Activated CD4-positive, alpha-beta T cell treated with anti-CD3 and anti-CD28 coated beads for 24 hours (primary cell): ENCODE results near the gene OR5A2.
A peak's percentile ranks its signal among the peaks of the same experiment; 100 is the strongest.
"Not testable (repeated sequence)": the region's sequence is repeated elsewhere in the genome, so short reads cannot be mapped to it uniquely, and the experiment has no call there.

Experiments used
- DNase-seq, 2 donors: peaks; one replicate each; pipeline ENCODE4 v3.0.0-alpha.2; 2020; ENCODE audit warnings: low read depth in 2 of 2

The OR5A2 gene, protein sequence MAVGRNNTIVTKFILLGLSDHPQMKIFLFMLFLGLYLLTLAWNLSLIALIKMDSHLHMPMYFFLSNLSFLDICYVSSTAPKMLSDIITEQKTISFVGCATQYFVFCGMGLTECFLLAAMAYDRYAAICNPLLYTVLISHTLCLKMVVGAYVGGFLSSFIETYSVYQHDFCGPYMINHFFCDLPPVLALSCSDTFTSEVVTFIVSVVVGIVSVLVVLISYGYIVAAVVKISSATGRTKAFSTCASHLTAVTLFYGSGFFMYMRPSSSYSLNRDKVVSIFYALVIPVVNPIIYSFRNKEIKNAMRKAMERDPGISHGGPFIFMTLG

GRCh38 chr11:59426361-59427067 is at the start of gene OR5A2:
OR5A2 (minus strand) TSS chr11:59426413; CDS start chr11:59422953, 3,460 bp downstream.
- no peak for DNase-seq

- DNase-seq, result no peak
Measured at GRCh38 chr11:59475176-59475575, 49.0 kb upstream of the OR5A2 start.

GRCh38 chr11:59473015-59473414 is 46.8 kb upstream of the OR5A2 start, which contains the start of gene OR4D10:
OR4D10 (plus strand) TSS chr11:59473315; CDS start chr11:59477430, 4,115 bp downstream.
- DNase-seq, result no peak

GRCh38 chr11:59463190-59463641 is 37.0 kb upstream of the OR5A2 start:
- DNase-seq, result no peak

DNA sequence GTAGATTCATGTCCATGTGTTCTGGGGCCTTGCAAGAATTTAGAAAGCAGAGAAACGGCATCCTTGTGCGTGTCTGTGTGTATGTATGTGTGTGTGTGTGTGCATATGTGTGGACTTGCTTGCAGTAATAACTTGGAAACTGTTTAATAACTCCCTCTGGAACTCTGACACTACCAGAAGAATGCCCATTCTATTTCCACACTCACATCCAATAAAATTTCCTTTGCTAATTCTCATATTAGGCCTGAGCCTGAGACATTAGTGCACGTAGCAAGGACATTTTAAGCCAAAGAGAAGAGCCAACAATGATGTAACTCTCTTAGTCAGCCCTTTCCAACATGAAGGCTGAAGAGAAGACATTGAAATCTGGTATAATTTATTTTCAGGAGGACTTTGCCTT is 33.7 kb upstream of the OR5A2 start:
- DNase-seq, result no peak

- DNase-seq, result no peak
Measured at GRCh38 chr11:59456661-59457060, 30.4 kb upstream of the OR5A2 start, which contains the start of gene OR4D6. OR4D6 (plus strand) TSS chr11:59456961; CDS start chr11:59456961, 0 bp downstream.

DNA sequence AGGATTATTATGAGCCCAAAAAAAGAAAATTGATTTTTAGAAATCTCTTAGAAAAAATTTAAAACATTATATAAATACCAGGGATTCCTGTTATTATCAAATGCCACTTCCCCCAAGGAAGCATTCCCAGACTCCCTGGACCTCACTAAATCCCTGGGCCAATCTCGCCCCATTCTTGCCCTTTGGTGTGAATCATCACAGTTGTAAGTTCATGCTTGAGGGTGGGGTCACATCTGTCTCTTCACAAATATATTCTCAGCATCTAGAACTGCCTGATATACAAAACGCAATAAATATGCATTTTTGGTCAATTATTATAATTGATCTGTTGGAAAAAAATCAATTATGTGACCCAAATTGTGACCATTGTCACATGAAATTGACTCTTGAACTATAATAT is 22.3 kb upstream of the OR5A2 start:
- no peak for DNase-seq

GRCh38 chr11:59445624-59446023 is 19.4 kb upstream of the OR5A2 start:
- not testable (repeated sequence) for DNase-seq

GRCh38 chr11:59437770-59438169 is 11.6 kb upstream of the OR5A2 start:
- DNase-seq, result no peak

- DNase-seq, result no peak
Measured at GRCh38 chr11:59436169-59436568, 10.0 kb upstream of the OR5A2 start, which contains the start of gene OR5A1. OR5A1 (plus strand) TSS chr11:59436469; CDS start chr11:59443169, 6,700 bp downstream.

DNA sequence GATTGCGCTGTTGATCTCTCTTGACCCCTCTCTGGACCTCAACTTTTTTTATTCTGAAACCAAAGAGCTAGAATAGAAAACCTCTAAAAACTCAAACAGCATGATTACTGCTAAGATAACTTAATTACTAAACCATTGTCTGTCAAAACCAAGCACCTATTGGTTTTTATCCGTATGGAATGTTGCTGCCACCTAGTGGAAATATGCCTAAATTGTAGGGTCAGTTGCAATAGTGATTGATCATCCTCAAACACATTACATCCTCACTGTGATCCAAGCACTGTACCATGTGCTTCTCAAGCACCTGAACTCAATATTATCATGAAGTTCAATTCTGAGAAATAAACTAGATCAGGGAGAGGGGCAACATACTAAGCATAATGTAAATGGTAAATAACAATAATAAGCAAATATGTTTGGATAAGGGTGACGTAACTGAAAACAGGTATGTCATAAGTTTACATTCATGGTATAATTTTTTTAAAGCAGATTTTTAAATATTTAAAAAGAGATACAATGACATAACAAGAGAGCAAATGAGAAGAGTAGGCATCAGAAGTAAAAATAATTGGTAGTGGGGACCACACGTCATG is 3.8 kb upstream of the OR5A2 start:
- DNase-seq, result peak; percentile 1 to 31

GRCh38 chr11:59427068-59427382 is 812 bp upstream of the OR5A2 start:
- no peak for DNase-seq

DNA sequence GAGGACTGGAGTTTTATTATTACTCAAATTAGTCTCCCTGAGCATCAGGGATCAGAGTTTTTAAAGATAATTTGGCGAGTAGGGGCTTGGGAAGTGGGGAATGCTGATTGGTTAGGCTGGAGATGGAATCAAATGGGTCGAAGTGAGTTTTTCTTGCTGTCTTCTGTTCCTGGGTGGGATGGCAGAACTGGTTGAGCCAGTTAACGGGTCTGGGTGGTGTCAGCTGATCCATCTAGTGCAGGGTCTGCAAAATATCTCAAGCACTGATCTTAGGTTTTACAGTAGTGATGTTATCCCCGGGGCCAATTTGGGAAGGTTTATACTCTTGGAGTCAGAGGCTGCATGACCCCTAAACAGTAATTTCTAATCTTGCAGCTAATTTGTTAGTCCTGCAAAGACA is 1.1 kb downstream of the OR5A2 start:
- no peak for DNase-seq

DNA sequence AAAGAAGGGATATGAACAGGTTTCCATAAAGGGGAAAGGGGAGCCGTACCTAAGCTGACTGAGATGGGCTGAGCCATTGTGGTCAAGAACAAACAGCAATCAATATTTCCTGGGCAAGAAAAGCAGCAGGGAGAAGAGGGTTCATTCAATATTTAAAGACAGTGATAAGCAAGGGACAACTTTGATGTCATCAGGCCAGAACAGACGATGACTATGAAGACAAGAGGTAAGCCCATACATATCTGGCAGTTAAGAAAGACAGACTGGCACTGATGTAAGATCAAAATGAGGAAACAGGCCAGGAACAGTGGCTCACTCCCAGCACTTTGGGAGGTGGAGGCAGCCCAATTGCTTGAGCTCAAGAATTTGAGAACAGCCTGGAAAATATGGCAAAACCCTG is 2.4 kb downstream of the OR5A2 start:
- DNase-seq, result no peak

- DNase-seq, result no peak
Measured at GRCh38 chr11:59418156-59418555, 8.1 kb downstream of the OR5A2 start.

GRCh38 chr11:59417023-59417422 is 9.2 kb downstream of the OR5A2 start:
- DNase-seq, result no peak

- DNase-seq, result no peak
Measured at GRCh38 chr11:59416613-59417012, 9.6 kb downstream of the OR5A2 start.

GRCh38 chr11:59415111-59415510 is 11.1 kb downstream of the OR5A2 start:
- DNase-seq, result no peak

GRCh38 chr11:59413646-59414045 is 12.6 kb downstream of the OR5A2 start:
- DNase-seq, result no peak

- no peak for DNase-seq
Measured at GRCh38 chr11:59403546-59403945, 22.7 kb downstream of the OR5A2 start.

- no peak for DNase-seq
Measured at GRCh38 chr11:59401262-59401552, 25.0 kb downstream of the OR5A2 start.

GRCh38 chr11:59400461-59401261 is 25.6 kb downstream of the OR5A2 start:
- DNase-seq, result no peak
